Measurements from ENCODE around the gene CACNA1S. TPM values are rescaled to one million over a fixed set of nuclear protein-coding genes. Genes with fewer than 3 reads are reported as not detected.

CACNA1S gene
- total and polyA plus RNA-seq, 2 donors (not counting 1 experiment from before 2014, with no cell fraction given), result not detected

GRCh38 chr1:201091256-201091655 is 21.0 kb downstream of the CACNA1S start:
- ChIA-PET POLR2A (no interaction called here), CTCF (interaction anchor here (0.9 kb wide), 1 partner anchor 112 kb away, joined by 3 read pairs; no protein-coding TSS in a partner anchor)
- Mint-ChIP-seq H3K4me1 (no peaks in the 10 kb centered on the region), H3K27me3 (peaks cover 16% of the 10 kb centered on the region), H3K9me3 (ENCODE audit: insufficient read depth) (no peaks in the 10 kb centered on the region), H3K27ac (no peak overlapping the region), H3K4me3 (no peak overlapping the region)
- no peak for DNase-seq
- H3K36me3 ChIP-seq (replicated peaks in 1 of 2; ENCODE audit: control extremely low read depth in 1 of 2, control insufficient read depth in 1 of 2, extremely low read depth in 1 of 2, insufficient read depth in 2 of 2, low read length in 1 of 2), result no peaks in the 10 kb centered on the region
- intact Hi-C loops (cut with micrococcal nuclease), result no loop called here
- WGBS (ENCODE audit: insufficient coverage), result 83% methylated on average over 2 of the region's 4 CpGs
- no peak for ATAC-seq (ENCODE audit: low read depth)
- H3K27ac ChIP-seq (ENCODE audit: low read length in 2 of 2), result no peak overlapping the region
- H3K4me1 ChIP-seq (ENCODE audit: control insufficient read depth in 2 of 2, insufficient read depth in 2 of 2, low read length in 2 of 2), result no peaks in the 10 kb centered on the region
- no peaks in the 10 kb centered on the region for H3K79me2 ChIP-seq (ENCODE audit: control insufficient read depth, insufficient read depth, low read length)
- no peak overlapping the region for H3K4me2 ChIP-seq (replicated peaks; ENCODE audit: low read depth, low read length, poor library complexity, severe bottlenecking)
- H2AFZ ChIP-seq (ENCODE audit: insufficient read depth, low read depth, low read length, poor library complexity, severe bottlenecking), result no peak overlapping the region
- no peak overlapping the region for H3K9ac ChIP-seq (ENCODE audit: low read length)
- no peaks in the 10 kb centered on the region for H4K20me1 ChIP-seq (ENCODE audit: control insufficient read depth, insufficient read depth, low read length, poor library complexity, severe bottlenecking)
- peaks cover 0 to 3% (median 1%) of the 10 kb centered on the region in 4 experiments for H3K27me3 ChIP-seq (replicated peaks in 1 of 4; ENCODE audit: control extremely low read depth in 1 of 4, control insufficient read depth in 3 of 4, insufficient read depth in 4 of 4, low read length in 3 of 4)
- H3K9me3 ChIP-seq (ENCODE audit: control extremely low read depth in 1 of 3, control insufficient read depth in 2 of 3, insufficient read depth in 1 of 3, low read length in 2 of 3), result no peaks in the 10 kb centered on the region
- TF ChIP-seq EZH2 (IDR thresholded peaks at IDR 0.05; ENCODE audit: borderline replicate concordance, insufficient read depth, low read depth, low read length, poor library complexity, severe bottlenecking) (no peak), CTCF (IDR thresholded peaks at IDR 0.05) (no peak)
- H3K4me3 ChIP-seq (ENCODE audit: control extremely low read depth in 1 of 5, extremely low read depth in 1 of 5, insufficient read depth in 1 of 5, low read depth in 2 of 5, low read length in 4 of 5), result no peak overlapping the region

- no peaks in the 10 kb centered on the region for H3K79me2 ChIP-seq (ENCODE audit: control insufficient read depth, insufficient read depth, low read length)
- H3K27ac ChIP-seq (ENCODE audit: low read length in 2 of 2), result no peak overlapping the region
- no peaks in the 10 kb centered on the region for H4K20me1 ChIP-seq (ENCODE audit: control insufficient read depth, insufficient read depth, low read length, poor library complexity, severe bottlenecking)
- H3K27me3 ChIP-seq (replicated peaks in 1 of 4; ENCODE audit: control extremely low read depth in 1 of 4, control insufficient read depth in 3 of 4, insufficient read depth in 4 of 4, low read length in 3 of 4), result peaks cover 0 to 3% (median 1%) of the 10 kb centered on the region in 4 experiments
- H3K27ac Mint-ChIP-seq, result no peak overlapping the region
- H3K4me3 ChIP-seq (ENCODE audit: control extremely low read depth in 1 of 5, extremely low read depth in 1 of 5, insufficient read depth in 1 of 5, low read depth in 2 of 5, low read length in 4 of 5), result no peak overlapping the region
- no peak overlapping the region for H3K9ac ChIP-seq (ENCODE audit: low read length)
- H3K27me3 Mint-ChIP-seq, result peaks cover 18% of the 10 kb centered on the region
- CTCF ChIA-PET, result interaction anchor here (0.9 kb wide), 1 partner anchor 111 kb away, joined by 3 read pairs; no protein-coding TSS in a partner anchor
- POLR2A ChIA-PET, result no interaction called here
- no peak overlapping the region for H2AFZ ChIP-seq (ENCODE audit: insufficient read depth, low read depth, low read length, poor library complexity, severe bottlenecking)
- TF ChIP-seq CTCF (IDR thresholded peaks at IDR 0.05) (no peak), EZH2 (IDR thresholded peaks at IDR 0.05; ENCODE audit: borderline replicate concordance, insufficient read depth, low read depth, low read length, poor library complexity, severe bottlenecking) (no peak)
- DNase-seq, result no peak
- ATAC-seq (ENCODE audit: low read depth), result no peak
- H3K4me2 ChIP-seq (replicated peaks; ENCODE audit: low read depth, low read length, poor library complexity, severe bottlenecking), result no peak overlapping the region
- no peaks in the 10 kb centered on the region for H3K9me3 ChIP-seq (ENCODE audit: control extremely low read depth in 1 of 3, control insufficient read depth in 2 of 3, insufficient read depth in 1 of 3, low read length in 2 of 3)
- 87% methylated on average over 3 of the region's 4 CpGs for WGBS (ENCODE audit: insufficient coverage)
- no peak overlapping the region for H3K4me3 Mint-ChIP-seq
- no peaks in the 10 kb centered on the region for H3K9me3 Mint-ChIP-seq (ENCODE audit: insufficient read depth)
- no peaks in the 10 kb centered on the region for H3K4me1 ChIP-seq (ENCODE audit: control insufficient read depth in 2 of 2, insufficient read depth in 2 of 2, low read length in 2 of 2)
- H3K36me3 ChIP-seq (replicated peaks in 1 of 2; ENCODE audit: control extremely low read depth in 1 of 2, control insufficient read depth in 1 of 2, extremely low read depth in 1 of 2, insufficient read depth in 2 of 2, low read length in 1 of 2), result no peaks in the 10 kb centered on the region
- intact Hi-C loops (cut with micrococcal nuclease), result no loop called here
- no peaks in the 10 kb centered on the region for H3K4me1 Mint-ChIP-seq
Observed at GRCh38 chr1:201090541-201090940, 21.7 kb downstream of the CACNA1S start.

Measured in B cell (primary cell).